GM12801 (cell line): ENCODE measurements around the gene DMWD.

Experiments used
- TF ChIP-seq, protein P1 (sequence below): IDR thresholded peaks from one replicate; pipeline ENCODE4 v1.5.1; 2011; ENCODE audit warnings: control low read depth; ENCODE audit not compliant: insufficient read length; ENCODE audit errors: extremely low read depth

DMWD gene

GRCh38 chr19:45778010-45778661 lies 14.5 kb downstream of the DMWD start:
- TF ChIP-seq, protein P1, sequence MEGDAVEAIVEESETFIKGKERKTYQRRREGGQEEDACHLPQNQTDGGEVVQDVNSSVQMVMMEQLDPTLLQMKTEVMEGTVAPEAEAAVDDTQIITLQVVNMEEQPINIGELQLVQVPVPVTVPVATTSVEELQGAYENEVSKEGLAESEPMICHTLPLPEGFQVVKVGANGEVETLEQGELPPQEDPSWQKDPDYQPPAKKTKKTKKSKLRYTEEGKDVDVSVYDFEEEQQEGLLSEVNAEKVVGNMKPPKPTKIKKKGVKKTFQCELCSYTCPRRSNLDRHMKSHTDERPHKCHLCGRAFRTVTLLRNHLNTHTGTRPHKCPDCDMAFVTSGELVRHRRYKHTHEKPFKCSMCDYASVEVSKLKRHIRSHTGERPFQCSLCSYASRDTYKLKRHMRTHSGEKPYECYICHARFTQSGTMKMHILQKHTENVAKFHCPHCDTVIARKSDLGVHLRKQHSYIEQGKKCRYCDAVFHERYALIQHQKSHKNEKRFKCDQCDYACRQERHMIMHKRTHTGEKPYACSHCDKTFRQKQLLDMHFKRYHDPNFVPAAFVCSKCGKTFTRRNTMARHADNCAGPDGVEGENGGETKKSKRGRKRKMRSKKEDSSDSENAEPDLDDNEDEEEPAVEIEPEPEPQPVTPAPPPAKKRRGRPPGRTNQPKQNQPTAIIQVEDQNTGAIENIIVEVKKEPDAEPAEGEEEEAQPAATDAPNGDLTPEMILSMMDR, result no peak

DNA sequence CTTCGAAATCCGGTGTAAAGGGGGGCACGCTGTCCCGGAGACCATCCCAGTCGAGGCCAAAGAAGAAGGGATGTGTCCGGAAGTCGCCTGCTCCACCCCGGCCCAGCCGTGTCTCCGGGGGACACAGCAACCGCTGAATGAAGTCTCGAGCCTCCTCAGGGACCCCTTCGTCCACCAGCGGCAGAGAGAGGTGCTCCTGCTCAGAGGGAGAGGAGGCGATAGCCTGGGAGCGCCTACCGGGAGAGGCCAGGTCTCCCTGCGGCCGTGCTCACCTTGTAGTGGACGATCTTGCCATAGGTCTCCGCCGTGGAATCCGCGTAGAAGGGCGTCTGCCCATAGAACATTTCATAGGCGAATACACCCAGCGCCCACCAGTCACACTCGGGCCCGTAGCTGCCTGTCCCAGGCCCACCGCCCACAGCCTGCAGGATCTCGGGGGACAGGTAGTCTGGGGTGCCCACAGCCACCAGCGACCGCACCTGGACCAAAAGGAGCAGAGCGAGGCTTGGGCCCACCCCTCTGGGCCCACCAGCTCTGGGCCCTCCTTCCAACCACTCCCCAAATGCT lies 15.2 kb downstream of the DMWD start:
- TF ChIP-seq, protein P1, result no peak

DNA sequence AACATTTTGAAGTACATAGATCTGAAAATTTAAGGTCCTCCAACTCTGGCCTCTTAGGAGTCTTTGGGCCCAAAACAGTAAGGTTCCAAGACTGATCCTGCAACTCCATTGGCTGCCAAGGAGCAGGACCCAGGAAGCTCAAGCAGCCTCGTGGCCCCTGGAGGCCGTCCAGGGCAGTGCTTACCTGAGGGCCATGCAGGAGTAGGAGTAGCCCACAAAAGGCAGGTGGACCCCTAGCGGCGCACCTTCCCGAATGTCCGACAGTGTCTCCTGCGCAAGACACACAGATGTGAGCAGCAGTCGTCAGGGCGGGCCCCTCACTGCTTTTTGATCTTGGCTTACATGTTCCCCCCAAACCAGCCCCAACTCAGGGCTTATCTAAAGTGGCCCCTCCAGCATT lies 17.9 kb downstream of the DMWD start:
- TF ChIP-seq, protein P1, result no peak

DNA sequence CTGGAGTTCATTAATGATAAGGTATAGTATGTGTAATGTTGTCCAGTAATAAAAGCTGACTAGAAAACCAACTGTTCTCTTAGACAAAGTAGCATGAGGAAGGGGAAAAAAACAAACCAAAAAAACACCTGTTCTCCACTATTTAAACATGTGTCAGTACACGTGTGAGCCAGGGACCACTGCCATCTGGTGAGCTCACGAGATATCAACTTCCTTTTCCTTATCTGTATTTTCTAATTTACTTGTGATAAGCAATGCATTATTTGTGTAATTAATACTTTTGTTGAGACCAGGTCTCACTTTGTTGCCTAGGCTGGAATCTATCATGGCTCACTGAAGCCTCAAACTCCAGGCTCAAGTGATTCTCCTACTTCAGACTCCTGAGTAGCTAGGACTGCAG lies 19.3 kb downstream of the DMWD start:
- TF ChIP-seq, protein P1, result no peak

DNA sequence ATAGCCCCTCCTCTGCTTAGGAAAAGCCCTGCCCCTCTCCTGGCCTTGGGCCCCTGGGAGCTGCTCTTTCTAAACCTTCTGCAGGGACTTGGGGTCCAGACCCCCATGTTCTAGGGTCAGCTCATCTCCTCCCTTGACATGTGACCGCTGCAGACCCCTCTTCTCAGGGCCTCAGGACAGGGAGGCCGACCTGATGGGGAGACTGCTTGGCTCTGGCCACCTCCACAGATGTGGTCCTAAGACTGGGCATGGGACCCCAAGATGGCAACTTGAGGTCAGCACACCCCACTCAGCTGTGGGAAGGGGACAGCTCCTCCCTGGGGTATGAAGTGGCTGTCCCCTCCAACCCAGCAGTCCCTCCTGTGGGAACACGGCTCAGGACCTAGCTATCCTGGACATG lies 19.7 kb downstream of the DMWD start:
- TF ChIP-seq, protein P1, result no peak

GRCh38 chr19:45772130-45772840 lies 20.4 kb downstream of the DMWD start:
- TF ChIP-seq, protein P1, result no peak

DNA sequence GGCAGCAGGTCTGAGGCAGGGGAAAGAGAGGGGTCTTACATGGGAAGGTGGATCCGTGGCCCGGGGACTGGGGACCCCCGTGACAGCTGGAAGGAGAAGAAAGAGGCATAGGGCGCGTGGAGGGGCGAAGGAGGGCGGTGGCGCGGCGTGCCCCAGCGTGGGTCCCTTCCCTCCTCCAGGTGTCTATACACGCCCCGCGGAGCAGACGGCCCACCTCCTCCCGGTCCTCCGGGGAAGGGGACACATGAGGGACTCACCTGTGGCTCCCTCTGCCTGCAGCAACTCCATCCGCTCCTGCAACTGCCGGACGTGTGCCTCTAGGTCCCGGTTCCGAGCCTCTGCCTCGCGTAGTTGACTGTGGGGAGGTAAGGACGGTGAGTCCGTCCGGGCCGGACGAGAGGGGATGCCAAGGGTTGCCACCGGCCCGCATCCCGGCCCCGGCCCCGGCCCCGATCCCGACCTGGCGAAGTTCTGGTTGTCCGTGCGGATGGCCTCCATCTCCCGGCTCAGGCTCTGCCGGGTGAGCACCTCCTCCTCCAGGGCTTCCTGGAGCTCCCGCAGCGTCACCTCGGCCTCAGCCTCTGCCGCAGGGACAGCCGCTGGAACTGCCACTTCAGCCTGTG lies 21.2 kb downstream of the DMWD start:
- TF ChIP-seq, protein P1, result no peak
